ENCODE results near the gene CERS6. TPM values are rescaled to one million over a fixed set of nuclear protein-coding genes. Genes with fewer than 3 reads are reported as not detected.

Gene CERS6
- total and polyA plus RNA-seq, 10 donors = 2.5 to 22.3 (median 12.8) TPM

DNA sequence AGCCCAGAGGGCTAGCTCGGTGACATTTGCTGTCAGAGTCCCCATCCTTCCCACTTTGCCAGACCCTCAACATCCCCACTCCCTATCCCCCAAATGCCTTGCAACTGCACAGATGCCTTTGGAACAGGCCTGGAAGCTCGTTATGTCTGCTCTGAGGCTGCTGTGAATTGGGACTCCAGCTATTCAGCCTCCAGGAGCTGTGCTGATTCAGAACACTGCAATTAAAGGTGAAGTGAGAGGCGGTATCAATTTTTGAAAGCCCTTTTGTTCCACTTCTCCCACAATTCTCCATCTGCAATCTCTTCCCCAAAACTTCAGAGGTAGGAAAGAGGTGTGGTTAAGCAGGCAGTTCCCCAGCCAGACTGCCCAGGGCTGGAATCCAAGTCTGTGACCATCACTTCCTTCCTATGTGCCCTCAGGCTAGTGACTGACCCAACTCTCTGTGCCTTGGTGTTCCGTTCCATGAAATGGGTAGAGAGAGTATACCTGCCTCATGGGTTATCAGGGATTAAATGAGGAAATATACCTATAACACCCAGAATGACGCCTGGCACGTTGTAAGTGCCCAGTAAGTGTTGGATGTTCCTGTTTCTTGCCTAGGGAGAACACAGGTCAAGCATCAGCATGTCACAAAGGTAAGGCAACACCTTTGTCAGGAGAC lies 363.9 kb downstream of the CERS6 start:
- Histone ChIP-seq H3K27ac (no peak overlapping the region), H3K27me3 (replicated peaks in 1 of 7) (no peaks in the 10 kb centered on the region), H3K4me3 (no peak overlapping the region), H3K4me1 (no peaks in the 10 kb centered on the region), H3K36me3 (no peaks in the 10 kb centered on the region), H3K9me3 (no peaks in the 10 kb centered on the region)
- TF ChIP-seq POLR2AphosphoS5 (IDR thresholded peaks at IDR 0.05) (no peak), POLR2A (IDR thresholded peaks at IDR 0.05) (no peak)
- TF ChIP-seq, protein P1, sequence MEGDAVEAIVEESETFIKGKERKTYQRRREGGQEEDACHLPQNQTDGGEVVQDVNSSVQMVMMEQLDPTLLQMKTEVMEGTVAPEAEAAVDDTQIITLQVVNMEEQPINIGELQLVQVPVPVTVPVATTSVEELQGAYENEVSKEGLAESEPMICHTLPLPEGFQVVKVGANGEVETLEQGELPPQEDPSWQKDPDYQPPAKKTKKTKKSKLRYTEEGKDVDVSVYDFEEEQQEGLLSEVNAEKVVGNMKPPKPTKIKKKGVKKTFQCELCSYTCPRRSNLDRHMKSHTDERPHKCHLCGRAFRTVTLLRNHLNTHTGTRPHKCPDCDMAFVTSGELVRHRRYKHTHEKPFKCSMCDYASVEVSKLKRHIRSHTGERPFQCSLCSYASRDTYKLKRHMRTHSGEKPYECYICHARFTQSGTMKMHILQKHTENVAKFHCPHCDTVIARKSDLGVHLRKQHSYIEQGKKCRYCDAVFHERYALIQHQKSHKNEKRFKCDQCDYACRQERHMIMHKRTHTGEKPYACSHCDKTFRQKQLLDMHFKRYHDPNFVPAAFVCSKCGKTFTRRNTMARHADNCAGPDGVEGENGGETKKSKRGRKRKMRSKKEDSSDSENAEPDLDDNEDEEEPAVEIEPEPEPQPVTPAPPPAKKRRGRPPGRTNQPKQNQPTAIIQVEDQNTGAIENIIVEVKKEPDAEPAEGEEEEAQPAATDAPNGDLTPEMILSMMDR (IDR thresholded peaks at IDR 0.05 in 8 of 11, conservative IDR thresholded peaks at IDR 0.05 in 3 of 11) = no peak
- no peak for DNase-seq
- 67 to 92% (median 89%) methylated on average over 6 of the region's 6 CpGs for WGBS, 5 donors
- intact Hi-C loops (cut with DNase I; ENCODE audit: low total_unique reads) = no loop called here

GRCh38 chr2:168821577-168821976 lies 365.5 kb downstream of the CERS6 start:
- Histone ChIP-seq H3K27me3 (replicated peaks in 1 of 7) (no peaks in the 10 kb centered on the region), H3K4me3 (no peak overlapping the region), H3K4me1 (no peaks in the 10 kb centered on the region), H3K9me3 (no peaks in the 10 kb centered on the region), H3K27ac (no peak overlapping the region), H3K36me3 (no peaks in the 10 kb centered on the region)
- intact Hi-C loops (cut with DNase I; ENCODE audit: low total_unique reads) = no loop called here
- DNase-seq = no peak
- 83 to 91% (median 89%) methylated on average over 8 of the region's 8 CpGs for WGBS, 5 donors
- TF ChIP-seq POLR2A (IDR thresholded peaks at IDR 0.05) = no peak
- TF ChIP-seq, protein P1 (IDR thresholded peaks at IDR 0.05 in 8 of 11, conservative IDR thresholded peaks at IDR 0.05 in 3 of 11) = no peak
- TF ChIP-seq POLR2AphosphoS5 (IDR thresholded peaks at IDR 0.05) = no peak

DNA sequence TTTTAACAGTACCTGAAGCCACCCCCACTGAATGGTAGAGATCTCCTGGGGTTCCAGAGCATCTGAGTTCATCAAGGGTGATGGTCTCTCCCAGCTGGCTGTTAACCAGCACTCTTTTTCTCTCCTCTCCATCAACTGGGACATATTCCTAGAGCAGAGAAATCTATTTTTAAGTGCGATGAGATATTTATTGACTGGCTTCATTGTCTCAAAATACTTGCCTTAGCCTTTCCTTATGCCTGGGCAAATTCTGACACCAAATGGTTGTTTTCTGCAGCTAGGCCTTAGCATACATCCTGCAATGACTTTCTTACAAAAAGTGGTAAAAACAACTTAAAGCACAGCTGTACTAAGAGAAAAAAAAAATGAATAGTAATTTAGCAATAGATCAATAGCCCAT lies 365.9 kb downstream of the CERS6 start:
- WGBS, 5 donors = 94 to 100% (median 97%) methylated on average over 1 of the region's 1 CpG
- DNase-seq = no peak
- intact Hi-C loops (cut with DNase I; ENCODE audit: low total_unique reads) = no loop called here
- Histone ChIP-seq H3K27ac (no peak overlapping the region), H3K9me3 (no peaks in the 10 kb centered on the region), H3K4me1 (no peaks in the 10 kb centered on the region), H3K4me3 (no peak overlapping the region), H3K36me3 (no peaks in the 10 kb centered on the region), H3K27me3 (replicated peaks in 1 of 7) (no peaks in the 10 kb centered on the region)
- TF ChIP-seq, protein P1 (IDR thresholded peaks at IDR 0.05 in 8 of 11, conservative IDR thresholded peaks at IDR 0.05 in 3 of 11) = no peak
- TF ChIP-seq POLR2AphosphoS5 (IDR thresholded peaks at IDR 0.05) (no peak), POLR2A (IDR thresholded peaks at IDR 0.05) (no peak)

Small RNA genes lying within 50 kb of the gene (microRNA-seq; reads per million reads assigned to microRNA genes)
- gene MIR4774 = 0 to 0.72 (median 0) reads per million in 3 donors

Small RNA genes lying within 50 kb of the gene (small RNA-seq; reads per million reads assigned to genes)
- gene MIR4774 = 0 to 0.21 (median 0.03) reads per million in 4 donors
- 0 reads per million in 4 donors for gene RN7SL813P
- 0 reads per million in 4 donors for gene RNU6-766P

Other genes starting within 250 kb of the CERS6 start
- 10 to 100 TPM in 6 of 7 donors, 1 to 10 TPM in 1; 9.1 to 17.8 (median 12.9) TPM for gene STK39, start 208.7 kb upstream of the CERS6 start, total RNA-seq
- 10 to 100 TPM in 1 of 3 donors, 1 to 10 TPM in 2; 8.6 to 11.5 (median 8.6) TPM for gene STK39, start 208.7 kb upstream of the CERS6 start, polyA plus RNA-seq

Data from spleen (tissue), 11 donors.